Fibroblast of skin of left biceps (primary cell): ENCODE results near the gene PIK3CG.
"Not testable (repeated sequence)": the region's sequence is repeated elsewhere in the genome, so short reads cannot be mapped to it uniquely, and the experiment has no call there.

Experiments used
- DNase-seq, 2 experiments: peaks; one replicate each; pipeline ENCODE4 v3.0.0-alpha.2; 2013; ENCODE audit warnings: low read depth in 2 of 2

Gene PIK3CG

GRCh38 chr7:106865130-106866041 is at the start of gene PIK3CG:
PIK3CG (plus strand) TSS chr7:106865282; CDS start chr7:106867562, 2,280 bp downstream.
- DNase-seq, result no peak

- DNase-seq, result no peak
Observed at GRCh38 chr7:106817098-106817497, 48.0 kb upstream of the PIK3CG start.

GRCh38 chr7:106818736-106819135 is 46.3 kb upstream of the PIK3CG start:
- no peak for DNase-seq

GRCh38 chr7:106819546-106819945 is 45.5 kb upstream of the PIK3CG start:
- DNase-seq, result no peak

GRCh38 chr7:106820321-106821217 is 44.5 kb upstream of the PIK3CG start:
- DNase-seq, result no peak

- no peak for DNase-seq
Observed at GRCh38 chr7:106823631-106824030, 41.5 kb upstream of the PIK3CG start.

- no peak for DNase-seq
Observed at GRCh38 chr7:106824458-106824857, 40.6 kb upstream of the PIK3CG start.

GRCh38 chr7:106827626-106828025 is 37.5 kb upstream of the PIK3CG start:
- no peak for DNase-seq

- no peak for DNase-seq
Observed at GRCh38 chr7:106829496-106829895, 35.6 kb upstream of the PIK3CG start.

GRCh38 chr7:106830896-106831295 is 34.2 kb upstream of the PIK3CG start:
- not testable (repeated sequence) for DNase-seq

- DNase-seq, result no peak
Observed at GRCh38 chr7:106836816-106837215, 28.3 kb upstream of the PIK3CG start.

GRCh38 chr7:106839511-106839910 is 25.6 kb upstream of the PIK3CG start:
- no peak for DNase-seq

GRCh38 chr7:106840342-106840741 is 24.7 kb upstream of the PIK3CG start:
- DNase-seq, result peak; percentile 84

- no peak for DNase-seq
Observed at GRCh38 chr7:106841896-106842390, 23.1 kb upstream of the PIK3CG start.

GRCh38 chr7:106844279-106844997 is 20.6 kb upstream of the PIK3CG start:
- no peak for DNase-seq

GRCh38 chr7:106848049-106848448 is 17.0 kb upstream of the PIK3CG start:
- no peak for DNase-seq

GRCh38 chr7:106848851-106849442 is 16.1 kb upstream of the PIK3CG start:
- DNase-seq, result peak; percentile 78 to 80

- not testable (repeated sequence) for DNase-seq
Observed at GRCh38 chr7:106851632-106852031, 13.4 kb upstream of the PIK3CG start.

- DNase-seq, result no peak
Observed at GRCh38 chr7:106853250-106853908, 11.7 kb upstream of the PIK3CG start.

- DNase-seq, result no peak
Observed at GRCh38 chr7:106855540-106856132, 9.4 kb upstream of the PIK3CG start.
